ENCODE data around the gene ATL2.
"Not testable (repeated sequence)": the region's sequence is repeated elsewhere in the genome, so short reads cannot be mapped to it uniquely, and the experiment has no call there.

The ATL2 gene

DNA sequence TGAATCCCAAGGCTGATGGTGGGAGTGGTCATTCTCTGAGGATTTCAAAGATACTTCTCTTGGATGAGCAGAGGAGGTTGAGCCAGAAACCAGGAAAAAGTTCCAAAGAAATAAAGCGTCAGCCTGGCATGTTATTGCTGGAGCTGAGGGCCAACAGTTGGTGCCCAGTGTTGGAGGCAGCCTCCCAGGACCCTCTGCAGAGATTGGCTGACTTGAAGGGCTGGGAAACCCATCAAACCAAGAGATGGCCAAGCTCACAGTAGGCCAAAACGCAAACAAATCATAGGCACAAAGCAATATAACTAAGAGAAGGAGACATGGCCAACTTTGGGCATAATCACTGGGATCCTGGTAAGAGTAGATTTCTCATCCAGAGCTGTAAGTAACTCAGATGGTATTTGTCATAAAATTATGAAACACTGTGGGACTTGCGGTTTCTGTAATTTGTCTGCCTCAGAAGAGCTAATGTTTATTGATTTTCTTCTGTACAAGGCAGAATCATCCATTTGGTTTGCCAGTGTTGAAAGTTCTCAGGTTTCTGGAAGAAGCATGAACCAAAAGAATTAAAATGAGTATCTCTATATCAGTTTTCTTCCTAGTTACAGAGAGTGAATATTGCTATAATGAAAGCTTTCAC, 108.3 kb downstream of the ATL2 start:
- DNase-seq = no peak

DNA sequence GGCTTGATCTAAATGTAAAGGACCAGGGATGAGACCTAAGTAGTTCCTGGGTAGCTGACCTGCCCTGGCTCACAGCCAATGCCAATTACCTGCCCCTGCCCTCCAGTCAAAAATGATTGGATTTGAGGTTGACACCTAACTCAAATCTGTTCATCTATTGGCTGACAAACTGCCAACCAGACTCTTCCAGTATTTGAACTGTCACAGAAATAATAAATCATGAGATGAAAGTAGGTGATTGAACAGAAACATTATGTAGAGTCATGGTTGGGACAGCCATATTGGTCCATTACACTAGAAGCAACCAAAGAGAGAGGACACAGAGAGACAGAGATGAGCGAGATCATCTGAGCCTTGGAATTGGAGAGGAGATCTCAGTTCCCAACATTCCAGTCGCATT, 109.1 kb downstream of the ATL2 start:
- DNase-seq = no peak

DNA sequence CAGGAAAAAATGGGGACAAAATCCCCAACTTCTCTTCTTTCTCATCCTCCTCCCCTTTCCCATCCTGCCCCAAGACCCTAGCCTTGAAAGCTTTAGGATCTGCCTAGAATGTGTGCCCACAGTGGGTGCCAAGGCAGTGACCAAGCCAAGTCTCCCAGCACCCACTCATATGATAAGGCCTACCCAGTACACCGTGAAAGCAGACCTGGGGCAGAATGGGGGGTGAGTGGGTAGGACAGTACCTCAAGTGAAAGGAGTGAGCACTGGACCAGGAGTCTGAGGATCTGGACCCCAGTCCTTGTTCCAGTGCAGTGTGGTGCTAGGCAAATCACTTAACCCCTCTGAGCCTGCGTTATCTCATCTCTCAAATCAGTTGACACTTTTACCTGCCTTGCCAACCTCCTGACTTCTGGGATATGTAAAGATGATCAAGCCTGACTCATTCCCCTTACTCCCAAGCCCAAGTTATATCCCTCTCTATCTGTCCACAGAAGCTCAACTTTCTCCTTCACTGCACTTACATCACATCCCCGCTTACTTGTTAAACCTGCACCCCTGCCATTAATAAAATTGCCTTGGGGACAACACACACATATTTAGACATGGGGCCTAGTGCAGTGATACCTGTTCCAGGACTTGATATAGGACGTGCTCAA, 109.7 kb downstream of the ATL2 start:
- DNase-seq = no peak

DNA sequence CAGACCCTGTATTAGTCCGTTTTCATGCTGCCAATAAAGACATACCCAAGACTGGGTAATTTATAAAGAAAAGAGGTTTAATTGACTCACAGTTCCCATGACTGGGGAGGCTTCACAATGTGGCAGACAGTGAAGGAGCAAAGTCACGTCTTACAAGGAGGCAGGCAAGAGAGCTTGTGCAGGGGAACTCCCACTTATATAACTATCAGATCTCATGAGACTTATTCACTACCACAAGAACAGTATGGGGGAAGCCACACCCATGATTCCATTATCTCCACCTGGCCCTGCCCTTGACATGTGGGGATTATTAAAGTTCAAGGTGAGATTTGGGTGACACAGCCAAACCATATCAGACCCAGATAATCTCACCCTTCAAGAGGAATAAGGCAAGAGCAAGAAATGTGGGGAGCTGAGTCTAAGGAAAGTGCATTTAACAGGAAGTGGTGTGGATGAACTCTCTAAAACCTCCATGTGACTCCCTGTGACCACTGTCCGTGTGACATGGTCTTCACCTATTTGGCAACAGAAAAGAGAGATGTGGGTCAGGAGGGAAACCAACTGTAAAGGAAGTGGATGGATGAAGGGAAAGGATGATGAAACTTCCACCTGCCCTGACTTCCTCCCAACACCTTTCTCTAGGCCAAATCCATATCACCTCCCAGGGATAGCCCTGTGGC, 110.6 kb downstream of the ATL2 start:
- DNase-seq = no peak

DNA sequence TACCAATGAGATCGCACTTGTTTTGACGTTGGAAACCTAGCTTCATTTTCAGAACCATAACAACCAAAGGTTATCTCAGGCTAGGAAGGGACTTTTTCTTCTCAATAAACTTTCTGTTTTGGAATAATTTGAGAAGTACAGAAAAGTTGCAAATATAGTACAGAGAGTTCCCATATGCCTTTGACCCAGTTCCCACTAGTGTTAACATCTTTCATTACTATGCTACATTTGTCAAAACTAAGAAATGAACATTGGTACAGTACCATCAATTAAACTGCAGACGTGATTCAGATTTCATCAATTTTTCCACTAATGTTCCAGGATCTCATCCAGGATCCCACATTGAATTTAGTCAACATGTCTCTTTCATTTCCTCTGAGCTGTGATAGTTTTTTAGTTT, 111.6 kb downstream of the ATL2 start:
- DNase-seq = no peak

DNA sequence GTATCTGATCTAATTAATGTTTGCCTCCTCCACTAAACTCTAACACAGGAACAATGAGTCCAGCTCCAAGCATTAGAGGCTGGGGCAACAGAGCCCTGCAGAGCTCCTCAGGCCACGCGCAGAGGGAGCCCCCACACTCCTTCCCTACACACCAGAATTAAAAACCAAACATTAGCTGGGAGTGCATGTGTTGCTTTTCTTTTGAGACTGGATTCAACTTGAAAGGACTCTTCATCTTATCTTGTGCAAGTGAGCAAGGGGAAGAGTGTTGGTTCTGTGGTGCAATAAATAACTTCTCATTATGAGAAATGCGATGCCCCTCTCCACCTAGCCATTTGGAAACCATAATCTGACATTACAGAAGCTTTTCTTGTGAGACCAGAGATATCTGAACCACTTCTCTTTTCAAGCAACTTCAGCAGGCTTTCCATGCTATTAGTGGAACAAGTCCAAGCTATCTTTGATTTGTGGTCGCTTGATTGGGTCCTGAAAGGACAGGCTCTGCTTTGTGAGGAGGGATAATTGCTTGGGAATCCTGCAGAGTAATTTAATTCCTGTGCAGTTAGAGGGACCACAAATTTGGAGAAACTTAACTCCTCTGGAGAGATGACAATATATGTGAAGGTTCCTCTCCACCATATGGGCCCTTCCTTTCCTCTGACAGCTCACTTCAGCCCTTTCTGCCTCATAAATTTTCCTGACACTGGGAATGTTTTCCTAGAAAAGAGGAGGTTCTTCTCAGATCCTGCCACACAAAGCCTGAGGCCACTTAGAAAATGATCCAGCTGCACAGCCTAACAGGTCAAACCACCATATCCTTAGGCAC, 112.5 kb downstream of the ATL2 start:
- DNase-seq = no peak

DNA sequence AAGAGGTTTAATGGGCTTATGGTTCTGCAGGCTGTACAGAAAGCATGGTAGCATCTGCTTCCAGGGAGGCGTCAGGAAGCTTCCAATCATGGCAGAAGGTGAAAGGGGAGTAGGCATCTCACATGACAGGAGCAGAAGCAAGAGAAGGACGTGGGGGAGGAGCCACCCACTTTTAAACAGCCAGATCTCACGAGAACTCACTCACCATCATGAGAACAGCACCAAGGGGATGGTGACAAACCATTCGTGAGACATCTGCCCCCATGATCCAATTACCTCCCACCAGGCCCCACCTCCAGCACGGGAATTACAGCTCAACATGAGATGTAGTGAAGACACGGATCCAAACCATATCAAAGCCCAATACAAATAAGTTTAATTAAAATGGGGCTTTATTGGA, 113.8 kb downstream of the ATL2 start:
- DNase-seq = no peak

DNA sequence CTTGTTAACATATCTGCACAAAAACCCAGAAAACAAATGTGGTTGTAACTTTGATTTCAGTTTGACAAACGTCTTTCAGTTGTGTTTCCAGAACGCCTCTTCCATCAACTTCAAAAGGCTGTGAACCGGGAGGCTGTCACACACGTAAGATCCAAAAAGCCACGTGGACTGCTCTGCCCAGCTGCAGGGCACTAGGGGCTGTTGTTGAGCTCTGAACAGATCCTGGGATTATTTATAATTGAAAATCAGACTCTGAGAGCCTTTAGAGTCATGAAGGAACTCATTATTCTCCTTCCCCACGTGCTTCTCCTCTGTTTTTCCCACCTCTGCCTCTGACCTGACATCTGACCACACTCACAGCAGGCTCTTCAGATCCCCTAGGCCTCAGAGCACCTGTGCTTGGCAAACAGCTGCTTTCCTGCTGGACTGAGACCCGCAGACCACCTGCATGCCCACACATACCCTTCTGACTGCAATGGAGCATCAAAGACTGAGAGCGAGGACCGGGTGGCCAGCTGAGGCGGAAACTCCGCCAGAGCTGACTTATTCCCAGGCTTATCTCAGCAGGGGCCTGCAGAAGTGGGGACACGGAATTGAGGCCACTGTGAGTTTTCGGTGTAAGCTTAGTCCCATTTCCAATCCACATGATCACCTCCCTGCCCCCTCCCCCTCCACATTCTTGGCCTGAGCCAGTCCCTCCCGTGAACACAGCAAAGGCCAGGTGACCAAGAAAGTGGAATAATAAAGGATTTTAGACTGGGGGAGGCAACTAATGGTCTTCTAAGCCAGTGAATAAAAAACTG, 114.8 kb downstream of the ATL2 start:
- DNase-seq = no peak

DNA sequence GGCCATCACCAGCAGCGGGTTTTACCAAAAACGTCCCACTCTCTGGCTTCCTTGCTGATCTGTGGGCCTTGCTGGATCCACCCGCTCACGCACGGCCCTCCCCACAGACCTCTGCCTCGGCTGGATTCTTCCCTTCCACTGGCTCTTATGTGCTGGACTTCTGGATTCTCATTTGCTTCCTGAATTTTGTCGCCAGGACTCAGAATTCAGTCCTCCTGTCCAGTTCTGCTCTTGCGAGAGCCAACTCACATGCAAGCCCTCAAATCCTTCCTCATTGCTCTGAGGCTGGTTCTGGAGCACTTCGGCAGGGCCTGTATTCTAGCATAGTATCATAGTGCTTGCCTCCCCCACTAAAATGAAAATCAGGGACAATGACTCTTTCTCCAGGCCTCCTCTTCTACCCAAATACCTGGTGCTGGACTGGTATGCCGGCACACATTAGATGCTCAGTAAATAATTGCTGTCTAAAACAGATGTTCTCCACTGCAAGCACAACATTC, 115.5 kb downstream of the ATL2 start:
- DNase-seq = no peak

DNA sequence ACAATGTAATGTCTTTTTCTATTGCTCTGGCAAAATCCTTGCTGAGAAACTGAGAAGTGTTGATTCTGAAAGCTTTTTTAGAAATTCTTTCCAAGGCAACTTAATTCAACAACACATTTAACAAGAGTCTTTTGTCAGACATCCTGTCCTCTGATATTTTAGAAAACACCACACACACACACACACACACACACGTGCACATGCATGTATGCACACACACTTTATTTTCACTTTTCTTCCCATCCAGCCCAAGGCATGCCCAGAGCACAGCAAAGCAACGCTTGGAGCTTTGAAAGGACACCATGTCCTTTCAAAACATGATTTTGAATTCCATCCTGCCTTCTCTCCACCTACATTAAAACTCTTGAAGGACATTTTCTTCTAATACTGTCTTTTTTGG, 116.1 kb downstream of the ATL2 start:
- DNase-seq = no peak

DNA sequence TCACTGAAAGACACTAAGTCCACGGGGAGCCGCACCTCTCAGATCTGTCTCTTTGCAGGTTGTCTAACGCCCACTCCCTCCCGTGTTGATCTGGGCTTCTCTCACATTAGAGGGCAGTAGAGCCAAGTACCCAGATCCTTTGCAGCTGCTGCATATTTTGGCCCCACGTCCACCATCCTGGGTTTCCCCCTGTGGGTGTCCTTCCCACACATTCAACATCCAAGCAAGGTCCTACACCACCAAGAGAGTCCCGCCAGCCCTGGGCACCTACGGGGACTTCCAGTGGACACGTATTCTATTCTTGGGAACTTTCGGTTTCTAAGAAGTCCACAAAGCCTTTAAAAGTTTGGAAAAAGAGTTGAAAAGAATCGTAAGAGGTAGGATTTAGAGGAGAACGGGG, 116.6 kb downstream of the ATL2 start:
- DNase-seq = no peak

DNA sequence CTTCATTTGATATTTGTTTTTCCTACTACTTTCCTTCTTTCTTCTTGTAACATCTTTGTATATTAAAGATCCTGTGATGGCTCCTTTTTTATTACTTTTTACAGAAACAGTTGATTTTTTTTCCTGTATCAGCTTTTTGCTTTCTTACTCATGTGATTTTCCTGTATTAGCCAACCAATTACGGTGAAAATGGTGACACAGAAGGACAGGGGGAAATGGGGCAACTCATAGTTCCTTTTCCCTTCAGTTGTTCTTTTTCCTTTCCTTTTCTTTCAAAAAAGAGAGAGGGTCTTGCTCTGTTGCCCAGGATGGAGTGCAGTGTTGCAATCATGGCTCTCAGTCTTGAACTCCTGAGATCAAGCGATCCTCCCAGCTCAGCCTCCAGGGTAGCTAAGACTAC, 117.8 kb downstream of the ATL2 start:
- DNase-seq = no peak

DNA sequence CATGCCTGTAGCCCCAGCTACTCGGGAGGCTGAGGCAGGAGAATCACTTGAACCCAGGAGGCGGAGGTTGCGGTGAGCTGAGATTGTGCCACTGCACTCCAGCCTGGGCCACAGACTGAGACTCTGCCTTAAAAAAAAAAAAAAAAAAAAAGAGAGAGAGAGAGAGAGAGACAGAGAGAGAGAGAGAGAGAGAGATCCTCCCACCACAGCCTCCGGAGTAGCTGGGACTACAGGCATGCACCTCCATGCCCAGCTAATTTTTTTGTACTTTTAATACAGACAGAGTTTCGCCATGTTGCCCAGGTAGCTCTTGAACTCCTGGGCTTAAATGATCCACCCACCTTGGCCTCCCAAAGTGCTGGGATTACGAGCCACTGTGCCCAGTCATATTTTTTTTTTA, 119.4 kb downstream of the ATL2 start:
- not testable (repeated sequence) for DNase-seq

DNA sequence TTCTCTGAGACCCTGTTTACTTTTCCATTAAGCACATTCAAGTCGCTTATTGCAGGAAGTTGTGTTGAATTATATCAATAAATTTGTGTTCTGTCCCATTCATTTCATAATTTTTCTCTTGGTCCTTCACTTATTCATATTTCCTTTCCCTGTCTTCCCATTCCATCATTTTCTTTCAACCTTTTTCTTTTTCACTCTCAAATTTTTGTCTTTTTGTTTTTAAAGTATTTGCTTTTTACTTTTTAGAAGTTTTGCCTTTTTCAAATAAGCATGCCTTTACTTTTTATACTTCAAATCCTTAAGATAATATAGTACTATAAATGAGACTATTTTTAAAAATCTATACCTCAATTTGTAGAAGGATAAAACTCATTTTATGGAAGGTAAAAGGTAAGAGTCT, 120.5 kb downstream of the ATL2 start:
- DNase-seq = no peak

DNA sequence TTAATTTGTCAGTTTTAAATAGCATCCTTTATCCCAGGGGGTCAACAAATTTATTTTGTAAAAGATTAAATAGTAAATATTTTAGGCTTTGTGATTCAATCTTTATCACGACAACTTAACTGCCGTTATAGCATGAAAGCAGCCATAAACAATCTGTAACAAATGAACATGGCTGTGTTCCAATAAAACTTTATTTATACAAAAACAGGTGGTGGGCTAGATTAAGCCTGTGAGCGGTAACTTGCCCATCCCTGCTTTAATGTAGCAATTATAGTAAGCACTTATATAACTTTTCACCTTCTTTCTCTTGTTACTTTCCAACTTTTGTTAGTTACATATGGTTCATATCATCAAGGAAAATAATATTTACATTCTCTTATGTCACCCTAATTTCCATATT, 121.9 kb downstream of the ATL2 start:
- no peak for DNase-seq

DNA sequence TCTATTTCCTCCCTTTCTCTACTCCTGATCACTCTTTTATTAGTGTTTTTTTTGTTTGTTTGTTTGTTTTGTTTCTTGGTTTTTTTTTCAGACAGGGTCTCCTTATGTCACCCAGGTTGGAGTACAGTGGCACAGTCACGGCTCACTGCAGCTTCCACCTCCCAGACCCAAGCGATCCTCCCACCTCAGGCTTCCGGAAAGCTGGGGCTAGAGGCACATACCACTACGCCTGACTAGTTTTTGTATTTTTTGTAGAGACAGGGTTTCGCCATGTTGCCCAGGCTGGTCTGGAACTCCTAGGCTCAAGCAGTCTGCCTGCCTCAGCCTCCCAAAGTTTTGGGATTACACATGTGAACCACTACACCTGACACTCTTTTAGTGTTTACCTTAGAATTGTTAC, 122.3 kb downstream of the ATL2 start:
- DNase-seq = no peak

DNA sequence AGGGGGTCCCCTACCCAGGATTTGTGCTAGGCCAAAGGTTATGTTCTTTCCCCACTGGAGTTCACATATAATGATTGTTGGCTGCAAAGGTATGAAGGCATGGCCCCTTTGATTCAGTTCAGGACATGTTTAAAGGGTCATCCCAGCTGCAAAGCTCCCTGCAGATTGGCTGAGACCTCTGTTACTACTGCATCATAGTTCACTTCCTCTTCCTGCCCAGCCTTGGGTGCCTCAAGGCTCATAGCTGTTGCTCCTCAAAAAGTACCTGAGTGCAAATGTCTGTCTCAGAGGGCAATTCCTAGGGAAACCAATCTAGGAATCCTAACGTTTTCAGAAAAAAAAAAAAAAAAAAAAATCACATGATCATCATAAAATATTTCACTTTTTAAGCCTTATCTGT, 125.1 kb downstream of the ATL2 start:
- DNase-seq = no peak

DNA sequence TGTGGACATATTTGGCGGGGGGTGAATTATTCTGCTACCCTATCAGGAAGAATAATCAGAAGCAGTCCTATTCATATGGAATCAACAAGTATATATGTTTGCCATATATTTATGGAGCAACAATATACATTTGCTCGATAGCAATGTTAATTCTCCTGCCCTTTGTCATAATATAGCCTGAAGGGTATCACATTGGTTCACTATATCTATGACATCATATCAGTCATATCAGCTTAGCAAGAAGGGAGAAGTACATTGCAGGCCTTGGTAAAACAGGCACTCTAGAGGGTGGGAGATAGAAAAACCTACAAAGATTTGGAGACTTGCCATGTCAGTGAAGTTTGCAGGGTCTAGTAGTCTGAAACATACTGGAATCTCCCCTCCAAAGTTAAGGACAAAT, 128.4 kb downstream of the ATL2 start:
- DNase-seq = no peak

DNA sequence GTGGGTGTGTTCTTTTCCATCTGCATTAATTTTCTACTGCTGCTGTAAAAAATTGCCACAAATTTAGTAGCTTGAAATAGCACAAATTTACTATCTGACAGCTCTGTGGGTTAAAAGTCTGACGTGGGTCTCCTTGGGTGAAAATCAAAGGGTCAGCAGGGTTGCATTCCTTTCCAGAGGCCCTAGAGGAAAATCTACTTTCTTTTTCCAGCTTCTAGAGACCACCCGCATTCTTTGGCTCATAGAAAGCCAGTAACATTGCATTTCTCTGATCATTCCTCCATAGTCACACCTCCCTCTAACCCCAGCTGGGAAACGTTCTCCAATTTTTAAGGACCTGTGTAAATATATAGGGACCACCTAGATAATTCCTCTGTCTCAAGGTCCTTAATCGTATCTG, 128.8 kb downstream of the ATL2 start:
- no peak for DNase-seq

DNA sequence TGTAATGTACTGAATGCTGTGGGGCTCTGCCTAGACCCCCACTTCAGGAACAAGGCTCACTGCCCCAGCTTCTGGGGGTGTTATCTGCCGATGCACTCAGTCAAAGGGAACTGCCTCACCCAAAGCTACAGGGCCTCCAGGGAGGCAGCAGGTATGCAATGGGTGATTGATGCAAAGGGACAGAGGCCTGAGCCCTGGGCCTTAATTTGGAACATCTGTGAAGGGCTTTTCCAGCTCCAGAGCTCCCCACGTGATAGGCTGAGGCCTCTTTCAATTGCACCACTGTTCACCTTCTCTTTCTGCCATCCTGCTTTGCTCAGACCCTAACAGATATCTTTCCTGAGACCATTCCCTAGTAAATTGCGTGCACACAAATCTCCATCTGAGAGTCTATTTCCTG, 131.0 kb downstream of the ATL2 start:
- DNase-seq = no peak

DNA sequence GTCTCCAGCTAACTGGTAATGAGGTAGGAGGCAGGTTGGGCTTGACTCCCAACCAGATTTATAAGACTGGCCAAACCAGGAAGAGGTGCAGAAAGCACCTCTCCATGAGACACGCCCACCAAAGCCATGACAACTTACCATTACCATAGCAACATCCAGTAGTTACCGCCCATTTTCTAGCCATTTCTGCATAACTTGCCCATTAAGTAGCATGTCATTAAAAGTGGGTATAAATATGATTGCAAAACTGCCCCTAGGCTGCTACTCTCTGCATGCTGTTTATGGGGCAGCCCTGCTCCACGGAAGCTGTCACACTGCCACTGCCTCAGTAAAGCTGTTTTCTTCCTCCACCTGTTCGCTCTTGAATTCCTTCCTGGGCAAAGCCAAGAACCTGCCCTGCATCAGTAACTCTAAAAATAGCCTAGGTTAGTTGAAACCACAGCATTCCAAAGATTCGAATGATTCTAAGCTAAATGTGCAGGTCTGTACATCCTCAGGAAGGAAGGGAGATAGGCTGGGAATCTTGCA, 131.9 kb downstream of the ATL2 start:
- DNase-seq = no peak

DNA sequence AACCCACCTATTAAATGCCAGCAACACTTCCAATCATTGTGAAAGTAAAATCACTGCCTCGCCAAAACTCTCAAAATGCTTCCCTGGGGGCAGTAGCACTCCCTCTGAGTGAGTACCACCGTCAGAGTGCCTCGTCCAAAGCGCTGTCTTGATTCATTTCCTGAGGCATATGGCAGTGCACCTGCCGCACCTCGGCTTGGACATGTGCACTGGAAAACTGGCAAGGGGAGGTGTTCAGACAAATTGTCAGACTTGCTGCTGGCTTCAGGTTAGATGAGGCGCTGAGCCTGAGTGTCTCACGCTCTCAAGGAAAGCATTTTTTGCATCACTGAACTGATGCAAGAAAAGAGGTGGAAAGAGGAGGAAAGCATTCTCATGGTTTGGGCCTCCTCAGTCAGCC, 132.8 kb downstream of the ATL2 start:
- DNase-seq = peak; percentile 8 to 53
